Stimulated activated CD4-positive, alpha-beta T cell treated with anti-CD3 and anti-CD28 coated beads, Interleukin-1b, Interleukin-23, amount 100 ng/mL, for 4 hours (primary cell): Measurements from ENCODE around the gene NPHP3.
"Not testable (repeated sequence)": the region's sequence is repeated elsewhere in the genome, so short reads cannot be mapped to it uniquely, and the experiment has no call there.

Experiments used
- DNase-seq, 2 donors: peaks; one replicate each; pipeline ENCODE4 v3.0.0-alpha.2; 2020; ENCODE audit warnings: low read depth in 2 of 2

The NPHP3 gene

DNA sequence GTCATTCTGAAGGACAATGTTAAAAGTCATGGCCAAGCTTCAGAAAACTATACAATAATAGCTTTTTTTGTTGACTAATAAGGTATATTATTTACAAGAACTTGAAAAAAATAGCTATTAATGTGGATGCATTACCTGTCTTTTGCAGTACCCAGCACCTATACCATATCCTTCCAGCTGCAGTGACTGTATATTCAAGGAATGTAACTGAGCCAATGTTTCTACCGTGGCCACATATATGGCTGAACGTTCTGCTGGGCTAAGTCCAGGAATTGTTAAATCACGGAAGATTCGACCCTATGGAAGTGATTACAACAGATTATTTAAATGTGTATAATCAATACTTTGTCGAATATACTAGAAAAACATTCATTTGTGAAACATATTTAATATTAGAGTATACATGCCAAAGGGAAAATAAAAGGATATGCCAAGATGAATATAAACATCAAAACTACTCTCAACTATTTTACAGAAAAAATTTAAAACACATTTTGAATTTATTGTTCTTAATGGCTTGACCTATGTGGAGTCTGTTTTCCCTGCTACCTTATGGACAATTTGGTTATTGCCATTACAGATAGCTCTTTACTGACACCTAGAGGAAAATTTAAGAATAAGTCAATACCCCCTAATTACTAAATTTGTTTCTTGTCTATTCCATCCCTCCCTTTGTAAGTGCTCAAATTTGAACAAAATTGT lies 80.2 kb downstream of the NPHP3 start:
- no peak for DNase-seq

DNA sequence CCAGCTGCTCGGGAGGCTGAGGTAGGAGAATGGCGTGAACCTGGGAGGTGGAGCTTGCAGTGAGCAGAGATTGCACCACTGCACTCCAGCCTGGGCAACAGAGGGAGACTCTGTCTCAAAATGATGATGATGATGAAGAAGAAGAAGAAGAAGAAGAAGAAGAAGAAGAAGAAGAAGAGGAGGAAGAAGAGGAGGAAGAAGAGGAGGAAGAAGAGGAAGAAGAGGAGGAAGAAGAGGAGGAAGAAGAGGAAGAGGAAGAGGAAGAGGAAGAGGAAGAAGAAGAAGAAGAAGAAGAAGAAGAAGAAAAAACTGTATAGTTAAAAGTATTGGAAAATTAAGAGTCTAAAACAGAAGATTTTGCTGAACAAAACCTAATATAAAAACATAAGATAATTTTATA lies 80.8 kb downstream of the NPHP3 start:
- DNase-seq = not testable (repeated sequence)

DNA sequence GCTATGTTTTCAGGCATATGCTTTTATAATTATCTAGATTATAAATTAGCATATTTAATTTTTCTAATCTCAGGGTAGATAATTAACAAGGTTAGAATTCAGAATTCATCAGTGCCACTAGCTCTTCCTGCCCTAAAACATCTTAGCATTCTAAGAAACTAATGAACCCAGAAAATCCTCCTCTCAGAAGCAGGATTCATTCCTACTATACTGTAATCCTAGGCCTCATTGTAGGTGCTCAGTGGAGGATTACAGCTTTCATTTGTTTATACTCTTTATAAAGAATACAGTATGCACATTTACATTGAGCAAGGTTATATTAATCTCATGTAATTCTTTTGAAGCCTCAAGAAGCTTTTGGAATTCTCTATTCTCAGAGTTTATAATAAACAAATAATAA lies 83.5 kb downstream of the NPHP3 start:
- no peak for DNase-seq

DNA sequence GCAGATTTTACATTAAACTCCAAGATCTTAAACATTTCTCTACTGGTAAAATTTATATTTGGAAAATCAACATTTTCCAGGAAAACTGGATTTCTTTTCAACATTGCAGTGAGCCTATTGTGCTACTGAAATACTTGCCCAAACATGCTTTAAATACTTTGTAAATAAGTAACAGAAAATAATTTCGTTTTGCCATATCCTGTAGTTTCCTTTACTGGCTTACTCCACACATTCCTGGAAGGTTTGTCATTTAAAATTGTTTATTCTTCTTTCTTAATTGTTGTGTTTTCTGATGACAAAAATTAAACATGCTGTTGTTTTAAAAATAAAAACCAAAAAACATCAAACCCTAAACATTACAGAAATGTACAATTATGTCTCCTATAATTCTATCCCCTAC lies 84.6 kb downstream of the NPHP3 start:
- no peak for DNase-seq

DNA sequence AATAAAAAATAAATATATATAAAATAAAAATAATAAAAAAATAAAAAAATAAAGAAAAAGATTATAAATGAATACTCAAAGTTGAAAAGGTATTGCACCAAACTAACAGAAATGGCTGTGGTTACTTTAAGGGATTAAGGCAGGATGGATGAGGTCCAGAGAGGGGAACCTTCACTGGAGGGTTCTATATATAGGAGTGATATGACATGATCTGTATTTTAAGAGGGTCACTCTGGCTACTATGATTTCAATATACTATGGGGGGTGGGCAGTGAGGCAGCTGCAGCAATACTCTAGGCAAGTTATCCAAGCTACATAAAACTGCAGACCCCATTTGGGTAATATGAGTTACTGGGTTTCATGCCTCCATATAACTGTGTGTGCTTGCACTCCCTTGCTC lies 87.2 kb downstream of the NPHP3 start:
- no peak for DNase-seq
